ENCODE measurements around the gene BBC3. TPM values are rescaled to one million over a fixed set of nuclear protein-coding genes. Genes with fewer than 3 reads are reported as not detected.

The BBC3 gene
- total RNA-seq, 1 donor from 2014 or later, result 26.9 TPM

DNA sequence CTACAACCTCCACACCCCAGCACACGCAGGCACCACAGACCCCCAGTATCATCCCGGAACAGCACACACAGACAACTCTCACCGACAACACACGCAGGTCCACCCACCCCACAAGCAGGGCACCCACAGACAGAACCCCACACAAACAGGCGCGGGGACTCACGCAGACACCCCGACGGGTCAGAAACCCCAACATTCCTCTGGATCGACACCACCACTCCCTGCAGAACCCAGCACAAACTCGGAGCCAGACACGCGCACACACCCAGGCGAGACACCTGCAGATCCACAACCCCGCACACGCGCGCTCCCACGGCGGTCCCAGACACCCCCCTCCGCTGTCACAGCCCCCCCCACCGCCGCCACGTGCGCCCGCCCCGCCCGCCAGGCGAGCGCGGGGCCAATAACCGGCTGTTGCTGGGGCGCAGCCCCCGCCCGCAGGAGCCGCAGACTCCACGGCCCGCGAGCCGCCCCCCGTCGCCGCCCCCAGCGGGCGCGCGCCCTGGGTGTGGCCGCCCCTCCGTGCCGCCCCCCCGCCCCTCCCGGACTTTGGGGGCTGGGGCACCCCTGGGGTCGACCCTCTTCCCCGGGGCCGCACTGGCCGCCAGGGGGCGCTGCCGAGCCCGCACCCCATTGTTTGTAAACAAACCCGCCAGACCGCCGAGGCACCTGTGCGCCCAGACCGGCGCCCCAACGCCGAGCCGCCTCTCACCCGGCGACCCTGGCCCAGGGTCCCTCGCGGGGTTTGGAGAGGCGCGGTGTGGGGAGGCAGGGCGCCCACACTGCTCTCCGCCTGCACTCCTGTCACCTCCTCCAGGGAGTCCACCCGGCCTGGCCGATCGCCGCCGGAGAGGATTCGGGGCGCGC, 712 bp downstream of the BBC3 start:
- DNase-seq, result peak; percentile 73

DNA sequence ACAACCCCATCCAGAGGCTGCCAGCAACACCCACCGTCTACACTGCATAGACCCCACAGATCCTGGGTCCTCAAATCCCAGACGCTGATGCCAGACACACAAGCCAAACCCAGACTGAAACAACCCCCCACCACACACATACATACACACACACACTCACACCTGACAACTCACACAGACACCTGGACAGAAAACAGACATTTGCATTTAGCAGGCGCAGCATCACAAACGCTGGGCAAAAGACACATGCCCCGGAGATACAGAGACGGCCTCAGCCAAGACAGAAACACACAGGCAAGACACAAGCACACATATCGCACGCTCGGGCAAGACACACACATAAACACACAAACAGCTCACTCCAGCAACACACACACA, 1.3 kb downstream of the BBC3 start:
- DNase-seq, result peak; percentile 38

DNA sequence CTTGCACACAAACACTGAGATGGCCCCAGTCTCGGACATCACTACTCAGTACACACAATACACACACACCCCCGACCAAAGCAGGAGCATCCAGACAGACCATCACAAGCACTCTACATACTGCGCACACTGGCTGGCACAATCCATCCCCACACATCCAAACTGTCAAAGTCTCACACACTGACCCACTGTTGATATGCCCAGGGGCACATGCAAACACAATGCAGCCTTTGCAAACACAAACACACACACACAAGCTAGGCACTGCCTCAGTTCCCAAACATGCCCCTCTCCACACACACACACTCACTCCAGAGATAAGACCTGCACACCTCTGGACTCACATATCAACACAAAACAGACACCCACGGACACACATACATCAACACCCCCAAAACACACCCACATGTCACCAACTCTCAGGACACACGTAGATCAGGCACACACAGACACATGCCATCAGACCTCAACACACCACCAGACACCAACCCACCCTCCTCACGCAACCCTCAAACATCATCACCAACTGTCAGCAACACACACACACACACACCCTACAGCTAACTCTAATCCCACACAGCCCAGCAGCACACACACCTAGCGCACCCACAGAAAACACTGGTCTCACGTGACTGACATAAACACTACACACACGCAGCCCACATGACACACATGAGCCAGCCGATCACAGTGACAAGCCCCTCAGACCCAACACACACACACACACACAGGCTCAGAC, 1.9 kb downstream of the BBC3 start:
- peak; percentile 52 for DNase-seq

DNA sequence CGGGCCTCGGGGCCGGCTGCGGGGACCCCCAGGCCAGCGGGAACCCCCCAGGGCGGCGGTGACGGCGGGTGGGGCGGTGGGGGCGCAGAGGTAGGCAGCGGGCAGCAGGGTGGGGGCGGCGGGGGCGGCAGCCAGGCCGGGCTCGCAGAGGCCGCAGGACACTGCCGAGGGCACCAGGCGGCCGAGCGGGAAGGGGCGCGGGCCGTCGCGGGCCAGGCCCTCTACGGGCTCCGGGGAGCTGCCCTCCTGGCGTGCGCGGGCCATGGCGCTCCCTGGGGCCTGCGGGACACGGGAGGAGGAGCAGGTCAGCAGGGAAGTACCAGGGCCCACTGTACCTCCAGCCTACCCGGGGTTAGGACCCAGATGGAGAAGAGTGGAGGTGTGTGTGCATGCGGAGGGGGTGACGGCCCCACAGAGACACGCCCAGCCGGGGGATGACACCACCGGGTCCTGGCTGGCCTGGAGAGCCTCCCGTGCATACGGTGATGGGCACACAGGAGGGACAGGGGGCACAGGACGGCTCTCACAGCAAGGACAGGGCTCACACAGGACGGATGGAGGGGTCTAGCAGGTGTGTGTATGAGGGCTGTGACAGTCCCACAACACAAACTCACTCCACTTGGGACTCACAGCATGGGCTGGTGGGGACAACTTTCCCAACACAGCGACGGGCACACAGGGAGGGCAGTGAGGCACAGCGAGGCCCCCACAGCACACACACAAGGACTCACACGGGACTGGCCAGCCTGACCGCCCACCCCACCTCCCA, 2.6 kb downstream of the BBC3 start:
- peak; percentile 44 for DNase-seq

DNA sequence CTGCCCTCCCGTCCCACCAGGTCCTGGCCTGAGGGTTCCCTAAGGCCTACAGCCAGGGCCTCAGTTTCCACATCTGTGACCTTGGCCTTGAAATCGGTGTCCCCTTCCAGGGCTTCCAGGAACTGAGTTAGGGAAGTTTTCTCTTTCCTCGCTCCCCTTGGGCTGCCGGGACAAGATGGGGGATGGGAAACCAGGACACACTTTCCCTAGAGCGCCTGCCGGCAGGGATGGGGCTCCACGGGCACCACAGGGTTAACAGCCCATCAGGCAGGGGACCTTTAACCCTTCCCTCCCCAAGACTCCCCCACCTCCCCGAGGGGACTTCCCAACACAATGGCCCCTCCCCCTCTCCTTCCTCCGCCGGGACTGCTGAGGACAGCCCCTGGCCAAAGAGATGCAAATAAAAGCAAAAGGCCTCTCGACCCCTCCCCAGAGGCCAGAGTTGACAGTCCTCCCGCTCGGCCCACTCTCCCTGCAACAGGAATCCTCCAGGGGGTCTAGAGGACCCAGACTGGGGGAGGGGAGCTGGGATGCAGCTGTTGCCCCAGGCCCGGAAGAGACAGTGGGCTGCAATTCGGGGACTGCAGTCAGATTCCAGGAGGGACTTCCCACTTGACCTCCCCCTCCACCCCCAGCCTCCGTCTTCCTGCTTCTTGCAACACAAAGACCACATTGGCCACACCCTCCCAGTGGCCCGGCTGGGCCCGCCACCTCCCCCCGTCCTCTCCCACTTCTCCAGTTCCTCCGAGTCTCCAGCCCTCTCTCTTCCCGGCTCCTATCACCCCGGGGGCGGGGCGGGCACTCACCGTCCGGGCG, 3.4 kb downstream of the BBC3 start:
- DNase-seq, result peak; percentile 91

DNA sequence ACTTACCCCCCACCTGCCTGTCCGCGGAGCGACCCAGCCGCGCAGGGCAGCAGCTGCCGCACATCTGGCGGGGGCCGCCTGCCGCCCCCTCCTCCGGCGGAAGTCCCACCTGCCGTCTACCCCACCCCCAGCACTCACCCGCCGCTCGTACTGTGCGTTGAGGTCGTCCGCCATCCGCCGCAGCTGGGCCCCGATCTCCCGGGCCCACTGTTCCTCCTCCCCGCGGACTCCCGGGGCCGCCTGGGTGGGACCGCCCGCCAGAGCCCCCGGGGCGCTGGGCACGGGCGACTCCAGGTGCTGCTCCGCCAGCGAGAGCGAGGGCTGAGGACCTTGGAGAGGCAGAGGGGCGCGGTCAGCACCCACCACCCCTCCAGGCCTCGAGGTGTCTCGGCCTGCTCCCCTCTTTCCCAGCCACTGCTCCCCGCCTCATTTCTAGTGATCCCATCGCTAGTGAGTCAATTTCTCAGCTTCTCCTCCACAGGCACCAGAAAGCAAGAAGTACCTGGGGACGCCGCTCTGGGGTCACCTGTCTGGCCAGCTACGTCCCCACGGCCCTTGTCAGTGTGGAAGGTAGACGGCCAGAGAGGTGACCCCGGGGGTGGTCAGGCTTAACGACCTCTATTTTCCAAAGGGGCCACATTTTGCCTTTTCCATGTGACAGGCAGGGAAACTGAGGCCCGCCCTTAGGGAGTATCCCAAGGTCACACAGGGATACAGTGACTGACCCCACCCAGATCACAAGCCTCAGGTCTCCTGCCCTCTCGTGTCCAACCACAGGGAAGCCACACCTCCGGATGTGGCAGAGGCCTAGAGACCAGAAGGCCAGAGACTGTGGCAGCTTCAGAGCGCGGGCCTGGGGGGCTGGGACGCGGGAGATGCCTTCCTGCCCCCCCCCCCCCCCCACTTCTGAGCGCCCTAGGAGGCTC, 4.3 kb downstream of the BBC3 start:
- peak; percentile 61 for DNase-seq

DNA sequence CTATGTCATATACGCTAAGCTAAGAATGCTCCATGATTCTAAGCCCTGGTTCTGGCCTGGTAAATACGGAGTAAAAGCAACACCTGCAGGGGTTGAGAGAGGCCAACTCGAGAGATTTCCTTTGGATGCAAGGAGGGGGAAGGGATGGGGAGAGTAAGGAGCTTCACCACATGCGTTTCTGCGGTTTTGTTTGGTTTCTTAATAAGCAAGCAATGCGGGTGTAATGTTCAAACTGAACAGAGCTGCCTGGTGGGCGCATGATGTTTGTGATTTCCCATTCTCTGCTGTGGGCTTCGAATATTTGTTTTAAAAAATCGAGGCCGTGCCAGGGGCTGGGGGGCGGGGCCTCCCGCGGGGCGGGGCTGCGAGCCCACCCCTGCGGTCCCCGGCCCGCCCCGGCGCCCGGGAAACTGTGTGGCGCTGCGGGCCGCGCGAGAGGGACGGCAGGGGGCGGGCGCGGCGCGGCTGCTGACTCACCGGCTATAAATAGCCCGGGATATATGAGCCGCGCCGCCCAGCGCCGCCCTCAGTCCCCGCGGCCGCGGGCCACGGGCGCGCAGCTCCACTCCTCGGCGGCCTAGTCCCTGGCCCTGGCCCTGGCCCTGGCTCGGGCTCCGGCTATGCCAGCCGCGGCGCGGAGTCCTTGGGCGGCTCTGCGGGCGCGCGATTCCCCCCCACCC, 5.1 kb downstream of the BBC3 start:
- DNase-seq, result peak; percentile 89

DNA sequence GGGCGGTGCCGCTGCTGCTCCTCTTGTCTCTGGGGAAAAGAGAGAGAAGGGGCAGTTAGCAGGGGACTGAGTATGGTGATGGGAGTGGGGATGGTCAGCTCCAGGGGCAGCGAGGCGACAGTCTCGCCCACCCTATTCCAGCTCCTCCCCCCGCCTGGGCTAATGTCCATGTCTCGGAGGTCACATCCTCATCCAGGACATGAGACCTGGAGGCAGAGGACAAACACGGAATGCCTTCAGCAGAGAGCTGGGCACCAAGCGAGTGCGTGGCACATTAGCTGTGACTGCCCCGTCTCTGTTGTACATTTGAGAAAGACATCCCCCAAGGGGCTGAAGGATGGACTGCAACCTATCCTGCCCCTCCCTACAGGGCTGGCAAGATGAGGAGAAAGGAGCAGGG, 9.1 kb downstream of the BBC3 start:
- DNase-seq, result no peak

DNA sequence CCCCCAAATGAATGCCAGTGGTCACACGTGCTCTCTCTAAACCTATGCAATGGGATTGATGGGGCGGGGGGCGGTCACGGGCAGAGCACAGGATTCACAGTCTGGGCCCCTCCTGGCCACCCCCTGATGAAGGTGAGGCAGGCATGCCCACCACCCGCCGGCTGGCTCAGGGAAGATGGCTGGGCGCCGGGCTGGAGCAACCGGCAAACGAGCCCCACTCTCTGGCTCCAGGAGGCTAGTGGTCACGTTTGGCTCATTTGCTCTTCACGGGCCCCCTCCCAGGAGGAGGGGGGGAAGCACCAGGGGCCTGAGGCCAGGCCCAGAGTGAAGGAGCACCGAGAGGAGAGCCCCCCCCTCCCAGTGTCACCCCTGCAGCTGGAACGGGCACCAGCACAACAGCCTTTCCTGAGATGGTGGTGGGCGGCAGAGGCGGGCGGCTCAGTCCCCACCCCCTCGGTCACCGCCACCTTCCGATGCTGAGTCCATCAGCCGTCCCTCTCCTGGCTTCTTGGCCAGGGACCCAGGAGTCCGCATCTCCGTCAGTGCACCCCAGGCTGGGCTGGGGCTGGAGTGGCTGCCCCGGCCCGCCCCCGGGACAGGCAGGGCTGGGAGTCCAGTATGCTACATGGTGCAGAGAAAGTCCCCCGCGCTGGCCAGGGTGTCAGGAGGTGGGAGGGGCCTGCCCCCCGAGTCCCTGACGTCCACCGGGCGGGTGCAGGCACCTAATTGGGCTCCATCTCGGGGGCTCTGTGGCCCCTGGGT, 9.7 kb downstream of the BBC3 start:
- no peak for DNase-seq

DNA sequence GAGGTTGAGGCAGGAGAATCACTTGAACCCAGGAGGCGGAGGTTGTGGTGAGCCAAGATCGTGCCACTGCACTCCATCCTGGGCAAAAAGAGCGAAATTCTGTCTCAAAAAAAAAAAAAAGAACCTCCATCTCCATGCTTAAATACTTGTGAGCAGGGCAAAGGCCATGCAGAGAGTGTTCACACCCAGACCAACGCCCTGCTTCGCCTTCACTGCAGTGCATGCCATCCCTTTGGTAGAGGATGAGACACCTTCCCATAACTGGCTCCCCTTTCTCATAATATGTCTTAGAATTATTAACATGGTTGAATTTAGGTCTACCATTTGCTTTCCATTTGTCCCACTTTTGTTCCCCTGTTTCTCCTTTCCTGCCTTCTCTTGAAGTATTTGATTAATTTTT, 15.4 kb downstream of the BBC3 start:
- no peak for DNase-seq

DNA sequence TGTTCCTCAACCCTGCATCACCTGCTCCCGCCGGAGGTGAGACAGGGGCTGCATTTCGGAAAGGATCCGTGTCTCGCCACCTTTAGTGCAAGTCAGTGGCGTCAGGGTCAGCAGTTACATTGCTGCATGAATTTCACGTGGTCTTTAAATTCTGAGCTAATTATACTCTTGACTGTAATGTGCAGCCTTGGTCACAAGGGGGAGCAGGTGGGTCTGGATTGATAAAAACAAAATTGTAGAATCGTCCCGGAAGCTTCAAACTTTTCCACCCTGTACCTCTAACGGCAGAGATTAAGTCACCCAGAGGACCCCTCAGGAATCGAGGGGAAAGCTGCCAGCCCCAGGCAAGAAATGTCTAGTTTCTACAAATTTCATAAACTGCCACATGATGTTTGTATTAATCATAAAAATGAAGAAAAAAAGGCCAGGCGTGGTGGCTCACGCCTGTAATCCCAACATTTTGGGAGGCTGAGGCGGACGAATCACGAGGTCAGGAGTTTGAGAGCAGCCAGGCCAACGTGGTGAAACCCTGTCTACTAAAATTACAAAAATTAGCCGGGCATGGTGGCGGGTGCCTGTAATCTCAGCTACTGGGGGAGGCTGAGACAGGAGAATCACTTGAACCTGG, 20.2 kb downstream of the BBC3 start:
- peak; percentile 86 for DNase-seq

DNA sequence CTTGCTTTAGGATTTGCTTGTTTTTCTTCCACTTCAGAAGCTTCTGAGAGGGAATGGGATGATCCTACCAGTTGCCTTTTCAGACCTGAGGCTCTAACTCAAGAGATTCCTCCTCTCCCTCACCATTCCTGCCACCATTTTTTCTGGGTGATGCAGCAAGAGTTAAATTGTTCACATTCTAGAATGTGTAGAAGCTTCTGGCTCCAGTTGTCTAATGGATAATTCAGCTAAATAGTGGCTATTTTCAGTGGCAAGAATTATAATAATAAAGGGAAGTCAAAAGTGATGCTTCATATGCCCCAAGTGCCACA, 20.9 kb downstream of the BBC3 start:
- DNase-seq, result no peak

DNA sequence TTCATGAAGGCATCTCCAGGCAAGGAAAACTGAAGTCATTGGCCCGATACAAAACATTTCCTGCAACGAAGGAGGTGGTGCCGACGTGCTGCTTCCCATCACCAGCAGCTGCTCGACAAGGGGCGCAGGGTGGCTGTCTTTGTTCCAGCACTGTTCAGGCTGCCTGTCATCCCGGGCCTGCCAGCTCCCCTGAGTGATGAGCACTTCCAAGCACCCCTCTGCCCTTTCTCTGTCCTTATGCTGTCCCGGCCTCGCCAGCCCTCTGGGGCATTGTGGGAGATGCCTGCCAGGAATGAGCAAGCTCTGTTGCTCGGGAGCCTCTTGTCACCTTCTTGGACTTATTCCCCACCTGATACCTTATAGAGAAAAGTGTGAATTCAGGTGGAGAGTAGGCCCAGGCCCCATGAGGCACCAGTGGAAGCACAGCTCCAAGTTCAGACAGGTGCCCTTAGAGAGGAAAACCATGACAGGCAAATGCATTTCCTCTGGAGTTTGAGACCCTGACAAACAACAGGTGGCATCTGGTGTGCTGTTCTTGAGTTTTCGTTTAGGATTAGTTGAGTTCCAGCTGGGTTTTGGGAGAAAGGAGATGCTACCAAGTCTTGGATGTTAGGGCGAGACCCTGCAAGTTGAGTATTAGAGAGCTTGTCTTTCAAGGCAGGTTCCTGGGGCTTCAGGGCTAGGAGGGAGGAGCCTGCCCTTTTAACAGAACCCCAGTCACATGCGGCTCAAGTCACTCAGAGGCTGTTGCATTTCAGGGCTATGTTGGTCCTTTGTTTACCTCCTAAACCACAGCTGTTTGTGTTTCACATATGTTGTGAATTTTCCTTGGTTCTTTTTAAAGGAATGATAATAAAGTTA, 21.4 kb downstream of the BBC3 start:
- no peak for DNase-seq

DNA sequence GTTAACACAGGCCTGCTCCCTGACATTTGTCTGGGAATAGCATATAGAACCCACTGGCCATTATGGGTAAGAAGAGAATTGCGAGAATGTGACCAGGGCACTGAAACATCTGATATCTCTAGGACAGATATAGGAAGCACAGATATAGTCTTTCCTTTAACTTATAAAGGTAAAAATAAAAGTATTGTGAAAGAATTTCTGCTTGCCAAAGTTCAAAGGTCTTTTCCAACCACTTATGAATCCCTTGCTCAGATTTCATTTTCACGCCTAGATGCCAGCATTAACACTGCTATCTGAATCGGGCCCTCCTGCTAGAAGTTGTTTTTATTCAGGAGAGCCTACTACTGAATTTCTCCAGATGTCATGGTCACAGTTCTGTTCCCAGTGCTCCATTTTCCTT, 27.7 kb downstream of the BBC3 start:
- no peak for DNase-seq

DNA sequence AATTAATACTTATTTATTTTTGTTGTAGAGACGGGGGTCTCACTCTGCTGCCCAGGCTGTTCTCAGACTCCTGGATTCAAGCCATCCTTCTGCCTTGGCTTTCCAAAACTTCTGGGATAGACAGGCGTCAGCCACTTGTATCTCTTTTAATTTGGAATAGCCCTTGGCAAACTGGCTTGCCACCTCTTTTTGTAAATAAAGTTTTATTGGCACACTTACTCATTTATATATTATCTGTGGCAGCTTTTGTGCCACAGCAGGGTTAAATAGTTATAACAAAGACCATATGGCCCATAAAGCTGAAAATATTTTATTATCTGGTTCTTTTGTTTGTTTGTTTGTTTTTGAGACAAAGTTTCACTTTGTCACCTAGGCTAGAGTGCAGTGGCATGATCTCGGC, 30.5 kb downstream of the BBC3 start:
- DNase-seq, result no peak

DNA sequence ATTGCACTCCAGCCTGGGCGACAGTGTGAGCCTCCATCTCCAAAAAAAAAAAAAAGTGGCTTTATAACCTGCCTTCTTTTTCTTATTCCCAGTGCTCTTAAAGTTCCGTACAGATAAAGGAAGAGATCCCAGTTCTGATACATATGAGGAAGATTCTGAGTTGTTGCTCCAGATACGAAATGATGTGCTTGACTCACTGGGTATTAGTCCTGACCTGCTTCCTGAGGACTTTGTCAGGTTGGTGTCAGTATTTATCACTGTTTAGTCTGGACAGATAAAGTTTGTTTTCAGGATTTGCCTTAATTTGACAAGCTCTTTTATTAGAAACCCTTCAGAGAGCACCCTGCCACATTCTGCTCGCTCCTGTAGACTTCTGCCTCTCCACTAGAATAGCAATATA, 33.9 kb downstream of the BBC3 start:
- DNase-seq, result no peak

DNA sequence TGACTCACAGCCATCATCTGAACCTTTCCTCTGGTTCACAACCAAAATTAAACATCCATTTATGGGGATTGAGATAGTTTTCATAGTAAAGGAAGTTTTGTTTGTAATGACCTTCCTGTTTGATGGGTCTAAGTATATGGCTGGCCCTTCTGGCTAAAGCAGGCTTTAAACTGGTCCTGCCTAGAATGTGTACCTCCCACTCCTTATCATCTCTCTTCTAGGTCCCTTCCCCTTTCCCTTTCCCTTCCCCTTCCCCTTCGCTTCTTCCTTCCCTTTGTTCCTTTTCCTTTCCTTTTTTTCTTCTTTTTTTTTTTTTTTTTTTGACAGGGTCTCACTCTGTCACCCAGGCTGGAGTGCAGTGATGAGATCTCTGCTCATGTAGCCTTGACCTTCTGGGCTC, 35.6 kb downstream of the BBC3 start:
- DNase-seq, result no peak

DNA sequence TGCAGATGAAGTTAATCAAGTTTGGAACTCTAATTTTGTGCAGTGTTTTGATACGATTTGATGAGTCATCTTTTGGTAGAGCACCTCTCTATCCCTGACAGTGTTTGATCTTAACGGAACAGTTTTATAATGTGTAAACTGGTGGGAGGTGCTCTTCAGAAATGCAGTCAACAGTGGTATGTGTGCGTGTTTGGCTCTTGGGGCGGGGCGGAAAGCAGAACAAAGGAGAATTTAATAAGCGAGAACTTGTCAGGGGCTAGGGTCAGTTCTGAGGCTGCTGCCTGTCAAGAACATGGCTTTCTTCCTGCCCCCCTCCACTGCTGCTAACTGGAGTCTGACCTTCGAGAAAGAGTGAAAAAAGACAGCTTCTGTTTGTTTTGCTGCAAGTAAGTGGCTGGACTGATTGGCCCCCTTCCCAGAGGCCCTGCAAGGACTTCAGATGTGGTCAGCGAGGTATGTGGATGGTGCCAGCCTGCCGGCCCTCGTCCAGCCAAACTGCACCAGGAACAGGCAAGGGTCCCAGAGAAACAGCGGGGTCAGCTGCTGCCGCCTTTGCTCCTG, 40.8 kb downstream of the BBC3 start:
- DNase-seq, result peak; percentile 89
